DMS114 treated with DMSO at 0.1 percent for 48 hours (cell line): Measurements from ENCODE around the gene TSSC4.

Source experiments
- DNase-seq: peaks from one replicate; lab custom pipeline; 2025; ENCODE audit not compliant: unreplicated experiment; lab: John Stamatoyannopoulos, UW

TSSC4 gene

DNA sequence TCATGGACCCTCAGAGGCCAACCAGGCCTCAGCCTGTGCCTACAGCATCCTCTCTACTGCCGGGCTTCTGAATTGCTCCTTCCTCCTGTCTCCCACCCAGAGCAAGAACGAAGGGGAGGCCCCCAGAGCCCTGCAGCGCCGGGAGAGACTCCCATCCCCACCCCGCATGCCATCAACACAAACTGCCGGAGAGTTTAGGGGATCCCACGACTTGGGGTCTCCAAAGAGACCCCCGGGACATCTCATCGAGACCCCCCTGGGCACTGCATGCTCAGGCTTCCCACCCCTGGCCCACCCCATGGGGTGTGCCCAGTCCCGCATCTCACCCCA, 31.7 kb upstream of the TSSC4 start:
- DNase-seq, result no peak

DNA sequence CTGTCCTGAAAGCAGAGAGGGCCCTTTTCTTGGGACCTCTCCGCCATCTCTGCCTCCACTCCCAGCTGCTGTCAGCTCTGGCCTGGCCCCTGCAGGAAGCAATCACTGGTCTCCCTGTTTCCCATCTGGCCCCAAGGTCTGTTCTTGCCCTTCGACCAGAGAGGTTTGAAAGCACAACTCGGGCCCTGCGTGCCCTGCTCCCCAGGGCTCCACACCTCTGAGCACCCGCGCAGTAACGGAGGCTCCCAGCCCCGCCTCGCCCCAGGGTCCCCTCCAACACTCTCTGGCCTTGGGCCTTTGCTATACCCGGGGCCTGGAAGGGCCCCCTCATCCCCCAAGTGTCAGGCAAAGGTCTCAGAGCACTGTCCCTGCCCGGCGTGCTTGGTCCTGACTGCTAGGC, 31.2 kb upstream of the TSSC4 start:
- DNase-seq, result no peak

GRCh38 chr11:2369896-2370295, 30.7 kb upstream of the TSSC4 start:
- DNase-seq, result no peak

DNA sequence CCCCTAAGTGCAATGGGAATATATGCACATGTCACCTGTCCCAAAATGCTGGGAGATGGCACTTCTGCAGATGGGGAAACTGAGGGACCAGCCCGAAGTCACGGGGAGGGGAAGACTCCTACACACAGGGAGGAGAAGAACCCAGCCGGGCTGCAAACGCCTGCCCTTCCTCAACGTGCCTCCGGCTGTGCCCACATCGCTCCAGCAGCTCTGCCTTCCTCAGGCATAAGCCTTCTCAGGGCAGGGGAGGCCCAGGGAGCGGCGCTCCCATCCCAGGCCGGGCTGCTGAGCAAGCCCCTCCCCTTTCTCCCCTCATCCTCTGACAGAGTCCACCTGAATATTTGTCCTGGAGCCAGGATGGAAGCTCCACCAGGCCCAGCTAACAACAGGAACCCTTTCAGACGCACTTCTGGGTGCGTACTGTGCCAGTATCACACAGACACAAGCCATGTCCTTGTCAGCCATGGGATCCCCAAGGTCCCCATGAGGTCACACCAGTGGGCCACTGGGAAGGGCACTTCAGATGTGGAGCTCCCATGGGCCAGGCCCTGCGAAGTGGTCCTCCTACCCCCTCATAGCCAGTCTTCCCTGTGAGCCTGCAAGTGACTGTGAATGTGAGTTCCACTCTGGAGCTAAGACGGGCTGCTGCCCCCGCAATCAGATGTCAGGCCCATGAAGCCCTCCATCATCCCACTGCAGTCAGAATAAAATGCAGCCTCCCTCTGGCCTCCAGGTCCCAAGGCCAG, 25.9 kb upstream of the TSSC4 start:
- no peak for DNase-seq

GRCh38 chr11:2375341-2375853, 25.2 kb upstream of the TSSC4 start:
- no peak for DNase-seq

DNA sequence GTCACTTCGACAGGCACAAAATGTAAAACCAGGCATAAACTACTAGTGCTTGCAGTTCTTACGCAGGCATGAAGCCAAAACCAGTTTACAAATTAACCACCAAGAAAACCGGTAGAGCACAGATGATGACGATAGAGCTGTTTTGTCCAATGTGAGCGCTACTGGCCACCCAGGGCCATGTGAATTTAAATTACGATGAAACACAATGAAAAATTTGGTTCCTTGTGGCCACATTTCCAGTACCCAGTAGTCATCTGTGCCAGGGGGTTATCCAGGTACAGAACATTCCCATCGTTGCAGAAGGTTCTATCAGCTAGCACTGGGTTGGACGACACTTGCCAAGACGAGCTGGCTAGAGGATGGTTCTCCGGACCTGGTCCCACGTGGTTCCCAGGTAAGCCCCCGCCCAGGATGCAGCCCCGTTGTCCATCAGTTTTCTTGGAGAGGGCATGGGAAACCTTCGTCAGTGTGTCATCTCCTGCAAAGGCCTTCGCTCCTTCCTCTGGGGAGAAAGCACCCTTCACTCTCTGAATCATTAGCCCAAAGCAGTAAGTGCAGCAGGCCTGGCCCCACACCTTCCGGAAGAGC, 24.5 kb upstream of the TSSC4 start:
- no peak for DNase-seq

DNA sequence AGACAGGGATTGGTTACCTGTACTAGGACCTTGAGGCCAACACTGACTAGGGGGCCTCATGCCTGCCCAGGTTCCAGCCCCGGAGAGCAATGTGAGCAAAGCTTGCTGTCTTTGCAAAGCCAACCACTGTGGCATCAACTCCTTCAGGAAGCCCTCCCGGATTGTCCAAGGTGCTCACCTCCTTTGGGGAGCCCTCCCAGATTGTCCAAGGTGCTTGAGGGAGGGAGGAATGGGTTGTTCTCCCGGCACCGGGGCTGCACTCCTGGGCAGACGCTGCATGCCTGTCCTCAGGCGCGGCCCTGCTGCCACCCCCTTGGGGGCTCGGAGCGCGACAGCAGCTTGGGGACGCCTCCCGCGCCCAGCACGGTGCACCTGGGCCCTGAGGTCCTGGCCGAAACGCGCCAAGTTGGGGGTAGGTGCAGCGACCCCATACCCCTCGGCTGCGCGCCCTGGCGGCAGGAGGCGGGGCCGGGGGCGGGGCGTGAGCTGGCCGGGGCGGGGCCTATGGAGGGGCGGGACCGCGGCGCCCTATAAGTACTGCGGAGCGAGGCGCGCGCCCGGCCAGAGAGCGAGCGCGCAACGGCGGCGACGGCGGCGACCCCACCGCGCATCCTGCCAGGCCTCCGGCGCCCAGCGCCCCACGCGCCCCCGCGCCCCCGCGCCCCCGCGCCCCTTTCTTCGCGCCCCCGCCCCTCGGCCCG, 23.6 kb upstream of the TSSC4 start, which contains the start of gene CD81:
CD81 (plus strand) TSS at position 560 of the 701 bp plus-strand sequence. CDS start 240 bp downstream, outside the sequence.
- DNase-seq, result no peak

- DNase-seq, result no peak
These were observed 22.8 kb upstream of the TSSC4 start for GRCh38 chr11:2377511-2378443.

- no peak for DNase-seq
These were observed 21.9 kb upstream of the TSSC4 start for GRCh38 chr11:2378527-2379210.

- DNase-seq, result no peak
These were observed 20.9 kb upstream of the TSSC4 start for GRCh38 chr11:2379466-2380174.

DNA sequence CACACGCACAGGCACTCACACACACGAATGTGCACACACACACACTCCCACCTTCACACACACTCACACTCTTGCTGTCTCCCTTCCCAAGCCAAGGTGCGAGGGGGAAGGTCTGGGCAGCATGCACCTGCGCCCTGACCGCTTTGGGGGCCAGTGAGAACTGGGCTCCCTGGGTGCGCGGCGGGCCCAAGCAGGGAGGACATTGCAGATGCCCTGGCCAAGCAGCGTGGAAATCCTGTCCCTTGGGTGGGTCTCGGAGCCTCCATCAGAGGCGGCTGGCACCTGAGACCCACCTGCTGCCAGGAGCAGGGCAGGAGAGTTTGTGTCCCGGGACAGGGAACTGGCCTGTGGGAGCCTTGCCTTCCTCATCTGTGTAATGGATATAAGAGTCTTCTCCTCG, 20.2 kb upstream of the TSSC4 start:
- DNase-seq, result no peak

GRCh38 chr11:2380807-2381350, 19.7 kb upstream of the TSSC4 start:
- no peak for DNase-seq

- DNase-seq, result no peak
These were observed 18.9 kb upstream of the TSSC4 start for GRCh38 chr11:2381494-2382128.

DNA sequence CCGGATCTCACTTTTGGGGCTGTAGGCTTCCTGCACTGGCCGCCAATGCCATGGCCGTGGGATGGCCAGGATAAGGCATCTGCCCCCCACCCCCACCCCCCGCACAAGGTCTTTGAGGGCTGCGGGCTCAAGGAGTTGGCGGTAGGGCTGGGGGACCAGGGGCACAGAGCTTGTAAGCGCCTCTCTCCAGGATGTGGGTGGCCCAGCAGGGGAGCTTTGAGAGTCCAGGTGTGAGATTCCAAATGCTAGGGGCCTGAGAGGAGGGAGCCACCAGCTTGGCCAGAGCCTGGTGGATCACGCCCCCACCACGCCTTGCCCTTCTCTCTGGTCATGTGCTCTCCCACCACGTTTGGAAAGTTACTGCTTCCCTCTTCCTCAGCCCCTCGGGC, 18.4 kb upstream of the TSSC4 start:
- no peak for DNase-seq

DNA sequence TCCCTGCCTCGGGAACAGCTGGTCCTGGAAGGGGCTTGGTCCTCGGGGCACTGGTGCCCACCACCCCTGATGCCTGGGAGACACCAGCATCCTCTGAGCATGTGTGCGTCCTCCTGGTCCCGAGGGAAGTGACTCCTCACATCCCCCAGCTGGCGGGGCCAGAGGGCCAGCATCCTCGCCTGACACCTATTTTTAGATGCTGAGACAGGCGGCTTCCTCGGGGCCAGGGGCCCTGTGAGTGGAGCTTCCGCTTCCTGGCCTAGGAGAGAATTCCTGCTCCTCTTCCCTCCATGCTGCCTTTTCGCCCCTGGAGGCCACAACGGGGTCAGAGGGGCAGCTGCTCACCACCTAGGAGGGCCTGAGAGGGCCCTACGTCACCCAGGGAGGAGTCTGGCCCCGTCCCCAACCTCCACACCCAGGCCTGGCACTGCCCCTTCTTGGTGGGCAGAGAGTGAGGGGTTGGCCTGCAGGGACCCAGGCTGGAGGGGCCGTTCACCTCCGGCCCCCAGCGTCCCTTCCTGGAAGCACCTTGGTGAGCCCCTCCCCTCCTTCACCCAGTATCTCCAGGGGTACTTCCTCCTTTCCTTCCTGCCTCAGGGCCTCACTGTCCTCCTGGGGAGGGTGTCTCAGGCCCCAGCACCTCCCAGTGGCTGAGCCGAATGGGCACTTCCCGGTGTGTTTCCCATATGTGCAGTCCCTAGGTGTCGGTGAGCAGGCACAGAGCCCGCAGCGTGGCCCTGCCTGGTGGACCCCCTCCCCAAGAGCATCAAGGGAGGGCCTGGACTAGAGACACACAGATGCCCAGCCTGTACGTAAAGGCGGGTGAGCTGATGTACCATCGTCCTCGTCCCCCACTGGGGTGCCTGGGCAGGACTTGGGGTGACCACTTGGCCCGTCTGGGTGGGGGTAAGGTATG, 17.4 kb upstream of the TSSC4 start:
- no peak for DNase-seq

- DNase-seq, result no peak
These were observed 16.4 kb upstream of the TSSC4 start for GRCh38 chr11:2383852-2384804.
